MM.1S (cell line): ENCODE measurements around the gene SCUBE2.

ENCODE experiments used
- DNase-seq: peaks from one replicate; pipeline ENCODE4 v3.0.0-alpha.2; 2015
- H2AFZ ChIP-seq: fragments of 300-600 bp; sonication (generic); 2 replicates; pipeline ENCODE4 v1.6.0; 2016; ENCODE audit warnings: antibody characterized with exemption, low read length
- H3F3A ChIP-seq: fragments of 300-600 bp; sonication (generic); 2 replicates; pipeline ENCODE4 v1.6.1; 2016; ENCODE audit warnings: mild to moderate bottlenecking, antibody characterized with exemption, low read length, moderate library complexity, mixed read lengths; ENCODE audit not compliant: insufficient read depth
- H3K27ac ChIP-seq: fragments of 300-600 bp; sonication (generic); 2 replicates; pipeline ENCODE4 v1.5.1; 2016; ENCODE audit warnings: mild to moderate bottlenecking, low read length
- H3K27me3 ChIP-seq: fragments of 300-600 bp; sonication (generic); replicated peaks from 2 replicates; pipeline ENCODE4 v1.6.0; 2016; ENCODE audit warnings: low read length; ENCODE audit not compliant: insufficient read depth
- H3K36me3 ChIP-seq: fragments of 300-600 bp; sonication (generic); replicated peaks from 2 replicates; pipeline ENCODE4 v1.6.1; 2016; ENCODE audit warnings: mild to moderate bottlenecking, low read length, mixed read lengths; ENCODE audit not compliant: insufficient read depth
- H3K4me1 ChIP-seq: fragments of 300-600 bp; sonication (generic); 2 replicates; pipeline ENCODE4 v1.6.1; 2016; ENCODE audit warnings: low read length, mixed read lengths
- H3K4me2 ChIP-seq: fragments of 300-600 bp; sonication (generic); 2 replicates; pipeline ENCODE4 v1.6.0; 2016; ENCODE audit warnings: low read depth, low read length
- H3K4me3 ChIP-seq: fragments of 300-600 bp; sonication (generic); 2 replicates; pipeline ENCODE4 v1.5.1; 2016; ENCODE audit warnings: low read length, mixed read lengths
- H3K79me2 ChIP-seq: fragments of 300-600 bp; sonication (generic); 2 replicates; pipeline ENCODE4 v1.6.1; 2016; ENCODE audit warnings: mixed run types, low read length, mixed read lengths
- H3K9ac ChIP-seq: fragments of 300-600 bp; sonication (generic); 2 replicates; pipeline ENCODE4 v1.6.1; 2016; ENCODE audit warnings: low read length, mixed read lengths
- H3K9me2 ChIP-seq: fragments of 300-600 bp; sonication (generic); replicated peaks from 2 replicates; pipeline ENCODE4 v1.6.1; 2016; ENCODE audit warnings: mild to moderate bottlenecking, low read length, mixed read lengths; ENCODE audit not compliant: insufficient read depth
- H3K9me3 ChIP-seq: fragments of 300-600 bp; sonication (generic); replicated peaks from 2 replicates; pipeline ENCODE4 v1.6.1; 2016; ENCODE audit warnings: mild to moderate bottlenecking, low read length, mixed read lengths; ENCODE audit not compliant: insufficient read depth
- H4K20me1 ChIP-seq: fragments of 300-600 bp; sonication (generic); 2 replicates; pipeline ENCODE4 v1.6.1; 2016; ENCODE audit warnings: mild to moderate bottlenecking, low read length, moderate library complexity, mixed read lengths; ENCODE audit not compliant: insufficient read depth
- CTCF ChIP-seq: fragments of 300-600 bp; sonication (generic); IDR thresholded peaks from 2 replicates; pipeline ENCODE4 v1.5.1; 2016; ENCODE audit warnings: antibody characterized with exemption, low read length, mixed read lengths
- EZH2 ChIP-seq: fragments of 300-600 bp; sonication (generic); optimal IDR thresholded peaks from 2 replicates; pipeline ENCODE3; 2017; ENCODE audit warnings: low read depth, mild to moderate bottlenecking, antibody characterized with exemption, low read length, mixed read lengths
- EZH2phosphoT487 ChIP-seq: fragments of 300-600 bp; sonication (generic); IDR thresholded peaks from 2 replicates; pipeline ENCODE4 v1.6.1; 2018; ENCODE audit warnings: antibody characterized with exemption, low read length

The SCUBE2 gene

GRCh38 chr11:9096427-9096826 is 5.0 kb upstream of the SCUBE2 start:
- H2AFZ ChIP-seq, result no peak overlapping the region

DNA sequence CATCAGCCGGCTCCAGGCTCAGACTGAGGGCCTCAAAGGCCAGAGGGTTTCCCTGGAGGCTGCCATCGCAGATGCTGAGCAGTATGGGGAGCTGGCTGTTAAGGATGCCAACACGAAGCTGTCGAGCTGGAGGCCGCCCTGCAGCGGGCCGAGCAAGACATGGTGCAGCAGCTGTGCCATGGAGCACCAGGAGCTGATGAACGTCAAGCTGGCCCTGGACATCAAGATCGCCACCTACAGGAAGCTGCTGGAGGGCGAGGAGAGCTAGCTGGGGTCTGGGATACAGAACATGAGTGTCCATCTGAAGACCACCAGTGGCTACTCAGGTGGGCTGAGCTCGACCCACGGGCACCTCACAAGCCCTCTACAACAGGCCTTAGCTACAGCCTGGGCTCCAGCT is 4.0 kb upstream of the SCUBE2 start:
- H3K4me2 ChIP-seq, result no peak overlapping the region
- H3K9me2 ChIP-seq, result no peaks in the 10 kb centered on the region
- no peak overlapping the region for H3K4me3 ChIP-seq
- no peak overlapping the region for H3K27ac ChIP-seq
- no peaks in the 10 kb centered on the region for H3K4me1 ChIP-seq
- DNase-seq, result no peak
- no peak overlapping the region for H3K9ac ChIP-seq
- TF ChIP-seq CTCF (peak; percentile 28), EZH2 (no peak)
- H3F3A ChIP-seq, result no peaks in the 10 kb centered on the region
- H3K9me3 ChIP-seq, result no peaks in the 10 kb centered on the region
- no peaks in the 10 kb centered on the region for H4K20me1 ChIP-seq
- H3K36me3 ChIP-seq, result no peaks in the 10 kb centered on the region
- H2AFZ ChIP-seq, result no peak overlapping the region
- H3K79me2 ChIP-seq, result no peaks in the 10 kb centered on the region
- peaks cover 12% of the 10 kb centered on the region for H3K27me3 ChIP-seq

More at GRCh38 chr11:9096427-9096826, 5.0 kb upstream of the SCUBE2 start:
- Histone ChIP-seq H3K27ac (no peak overlapping the region), H3K79me2 (no peaks in the 10 kb centered on the region), H3K4me2 (no peak overlapping the region), H3K4me3 (no peak overlapping the region), H3K36me3 (no peaks in the 10 kb centered on the region), H3K9ac (no peak overlapping the region), H4K20me1 (no peaks in the 10 kb centered on the region), H3K4me1 (no peaks in the 10 kb centered on the region), H3F3A (no peaks in the 10 kb centered on the region), H3K27me3 (peaks cover 6% of the 10 kb centered on the region), H3K9me2 (no peaks in the 10 kb centered on the region), H3K9me3 (no peaks in the 10 kb centered on the region)
- no peak for TF ChIP-seq EZH2phosphoT487
- no peak for TF ChIP-seq CTCF
- TF ChIP-seq EZH2, result no peak
- no peak for DNase-seq

- Histone ChIP-seq H3K36me3 (no peaks in the 10 kb centered on the region), H3K4me1 (no peaks in the 10 kb centered on the region), H4K20me1 (no peaks in the 10 kb centered on the region), H3K27ac (no peak overlapping the region), H3K9ac (no peak overlapping the region), H3K9me2 (no peaks in the 10 kb centered on the region), H2AFZ (no peak overlapping the region), H3K79me2 (no peaks in the 10 kb centered on the region), H3K4me2 (no peak overlapping the region), H3F3A (no peaks in the 10 kb centered on the region), H3K4me3 (no peak overlapping the region), H3K27me3 (peaks cover 13% of the 10 kb centered on the region), H3K9me3 (no peaks in the 10 kb centered on the region)
- DNase-seq, result no peak
- no peak for TF ChIP-seq CTCF
- no peak for TF ChIP-seq EZH2phosphoT487
- TF ChIP-seq EZH2, result no peak
Observed at GRCh38 chr11:9094420-9094819, 3.0 kb upstream of the SCUBE2 start.
